Activated CD4-positive, alpha-beta memory T cell treated with anti-CD3 and anti-CD28 coated beads, Interleukin-2, amount 10 ng/mL, durations not matched to agents 7 days and 5 days (primary cell): ENCODE results near the gene SIRPA. TPM values are rescaled to one million over a fixed set of nuclear protein-coding genes. Genes with fewer than 3 reads are reported as not detected.

ENCODE experiments used
- total RNA-seq, 2 experiments: library from RNA; stranded (reverse); gene quantifications; one replicate each; pipeline ENCODE4 v1.2.3, GENCODE V29; 2021

The SIRPA gene
- total RNA-seq, 2 experiments from 2014 or later = not detected

Other genes with a start within 250 kb of the SIRPA start
- gene SIRPG, start 237.6 kb upstream of the SIRPA start, total RNA-seq = 100 to 1,000 TPM; 109 to 111 TPM
- not detected for gene PDYN, start 98.7 kb downstream of the SIRPA start, total RNA-seq
- gene STK35, start 206.4 kb downstream of the SIRPA start, total RNA-seq = 10 to 100 TPM; 18.5 to 18.9 TPM